Measurements from ENCODE around the gene ANKRD24. TPM values are rescaled to one million over a fixed set of nuclear protein-coding genes. Genes with fewer than 3 reads are reported as not detected.

ANKRD24 gene
- polyA plus RNA-seq, 1 donor from 2014 or later = 2.8 TPM

DNA sequence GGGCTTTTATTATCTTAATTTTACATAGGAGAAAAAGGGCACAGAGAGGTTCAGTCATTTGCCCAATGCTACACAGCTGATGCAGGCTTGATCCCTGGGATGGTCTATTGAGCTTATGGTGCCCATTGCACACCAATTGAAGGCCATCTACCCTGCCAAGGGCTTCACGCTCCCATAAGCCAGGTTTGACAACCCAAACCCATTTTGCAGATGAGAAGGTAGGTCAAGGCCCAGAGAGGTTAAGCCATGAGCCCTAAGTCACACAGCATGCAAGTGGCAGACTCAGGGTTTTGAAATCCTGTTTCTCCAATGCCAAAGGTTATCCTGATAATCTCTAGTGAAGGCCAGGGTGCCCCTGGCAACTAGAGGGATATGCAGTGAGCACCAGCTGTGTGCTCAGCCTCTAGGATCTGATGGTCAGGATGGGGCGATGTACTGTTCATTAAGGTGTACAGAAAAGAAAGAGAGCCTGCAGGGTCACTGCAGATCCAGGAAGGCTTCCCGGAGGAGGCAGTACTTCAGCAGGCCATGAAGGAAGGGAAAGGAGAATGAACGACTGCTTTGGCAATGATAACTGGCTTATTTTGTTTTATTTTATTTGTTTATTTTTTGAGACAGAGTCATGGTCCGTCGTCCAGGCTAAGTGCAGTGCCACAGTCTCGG is 20.9 kb upstream of the ANKRD24 start:
- H3K9me3 ChIP-seq (ENCODE audit: low read length) = no peaks in the 10 kb centered on the region
- H3K27ac ChIP-seq (ENCODE audit: low read length) = no peak overlapping the region
- no peaks in the 10 kb centered on the region for H3K36me3 ChIP-seq (ENCODE audit: insufficient read depth, low read length)
- no peaks in the 10 kb centered on the region for H3K27me3 ChIP-seq (ENCODE audit: insufficient read depth, low read depth, low read length)
- H3K4me2 ChIP-seq (ENCODE audit: low read length) = no peak overlapping the region
- H4K20me1 ChIP-seq (ENCODE audit: insufficient read depth) = no peaks in the 10 kb centered on the region
- no peaks in the 10 kb centered on the region for H3K9me2 ChIP-seq (ENCODE audit: insufficient read depth, low read length)
- TF ChIP-seq MXI1 (conservative IDR thresholded peaks at IDR 0.05; ENCODE audit: poor library complexity, severe bottlenecking) (no peak), EZH2 (IDR thresholded peaks at IDR 0.05; ENCODE audit: borderline replicate concordance, insufficient read depth, low read length, poor library complexity, severe bottlenecking) (no peak), RAD21 (conservative IDR thresholded peaks at IDR 0.05) (no peak)
- TF ChIP-seq, protein P1, sequence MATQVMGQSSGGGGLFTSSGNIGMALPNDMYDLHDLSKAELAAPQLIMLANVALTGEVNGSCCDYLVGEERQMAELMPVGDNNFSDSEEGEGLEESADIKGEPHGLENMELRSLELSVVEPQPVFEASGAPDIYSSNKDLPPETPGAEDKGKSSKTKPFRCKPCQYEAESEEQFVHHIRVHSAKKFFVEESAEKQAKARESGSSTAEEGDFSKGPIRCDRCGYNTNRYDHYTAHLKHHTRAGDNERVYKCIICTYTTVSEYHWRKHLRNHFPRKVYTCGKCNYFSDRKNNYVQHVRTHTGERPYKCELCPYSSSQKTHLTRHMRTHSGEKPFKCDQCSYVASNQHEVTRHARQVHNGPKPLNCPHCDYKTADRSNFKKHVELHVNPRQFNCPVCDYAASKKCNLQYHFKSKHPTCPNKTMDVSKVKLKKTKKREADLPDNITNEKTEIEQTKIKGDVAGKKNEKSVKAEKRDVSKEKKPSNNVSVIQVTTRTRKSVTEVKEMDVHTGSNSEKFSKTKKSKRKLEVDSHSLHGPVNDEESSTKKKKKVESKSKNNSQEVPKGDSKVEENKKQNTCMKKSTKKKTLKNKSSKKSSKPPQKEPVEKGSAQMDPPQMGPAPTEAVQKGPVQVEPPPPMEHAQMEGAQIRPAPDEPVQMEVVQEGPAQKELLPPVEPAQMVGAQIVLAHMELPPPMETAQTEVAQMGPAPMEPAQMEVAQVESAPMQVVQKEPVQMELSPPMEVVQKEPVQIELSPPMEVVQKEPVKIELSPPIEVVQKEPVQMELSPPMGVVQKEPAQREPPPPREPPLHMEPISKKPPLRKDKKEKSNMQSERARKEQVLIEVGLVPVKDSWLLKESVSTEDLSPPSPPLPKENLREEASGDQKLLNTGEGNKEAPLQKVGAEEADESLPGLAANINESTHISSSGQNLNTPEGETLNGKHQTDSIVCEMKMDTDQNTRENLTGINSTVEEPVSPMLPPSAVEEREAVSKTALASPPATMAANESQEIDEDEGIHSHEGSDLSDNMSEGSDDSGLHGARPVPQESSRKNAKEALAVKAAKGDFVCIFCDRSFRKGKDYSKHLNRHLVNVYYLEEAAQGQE (IDR thresholded peaks at IDR 0.05; ENCODE audit: borderline replicate concordance) = no peak
- no peak overlapping the region for H3K4me3 ChIP-seq (ENCODE audit: low read length)
- no peaks in the 10 kb centered on the region for H3F3A ChIP-seq (ENCODE audit: insufficient read depth, low read length, poor library complexity, severe bottlenecking)
- no peaks in the 10 kb centered on the region for H3K79me2 ChIP-seq (replicated peaks; ENCODE audit: insufficient read depth, low read length)
- no peak overlapping the region for H2AFZ ChIP-seq (ENCODE audit: low read depth, low read length)
- H3K9ac ChIP-seq (ENCODE audit: low read length) = no peak overlapping the region

DNA sequence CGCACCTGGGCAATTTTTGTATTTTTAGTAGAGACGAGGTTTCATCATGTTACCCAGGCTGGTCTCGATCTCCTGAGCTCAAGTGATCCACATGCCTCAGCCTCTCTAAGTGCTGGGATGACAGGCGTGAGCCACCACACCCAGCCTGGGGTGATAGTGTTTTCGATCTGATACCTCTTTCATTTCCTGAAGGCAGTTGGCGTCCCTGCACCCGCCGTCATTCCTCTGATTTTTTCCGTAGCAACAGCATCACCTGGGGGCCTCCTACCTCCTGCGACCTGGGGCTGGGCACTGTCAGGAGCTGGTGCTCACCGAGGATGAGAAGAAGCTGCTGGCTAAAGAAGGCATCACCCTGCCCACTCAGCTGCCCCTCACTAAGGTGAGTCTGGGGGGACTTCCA is 18.2 kb upstream of the ANKRD24 start:
- Histone ChIP-seq H3K36me3 (ENCODE audit: insufficient read depth, low read length) (no peaks in the 10 kb centered on the region), H3F3A (ENCODE audit: insufficient read depth, low read length, poor library complexity, severe bottlenecking) (no peaks in the 10 kb centered on the region), H3K79me2 (replicated peaks; ENCODE audit: insufficient read depth, low read length) (no peaks in the 10 kb centered on the region), H2AFZ (ENCODE audit: low read depth, low read length) (no peak overlapping the region), H3K9me3 (ENCODE audit: low read length) (no peaks in the 10 kb centered on the region), H3K4me3 (ENCODE audit: low read length) (no peak overlapping the region), H3K4me2 (ENCODE audit: low read length) (no peak overlapping the region), H3K9ac (ENCODE audit: low read length) (no peak overlapping the region), H4K20me1 (ENCODE audit: insufficient read depth) (no peaks in the 10 kb centered on the region), H3K27me3 (ENCODE audit: insufficient read depth, low read depth, low read length) (no peaks in the 10 kb centered on the region), H3K27ac (ENCODE audit: low read length) (no peak overlapping the region), H3K9me2 (ENCODE audit: insufficient read depth, low read length) (no peaks in the 10 kb centered on the region)
- TF ChIP-seq EP300 (conservative IDR thresholded peaks at IDR 0.05; ENCODE audit: poor library complexity, severe bottlenecking) = no peak
- no peak for TF ChIP-seq SMC3 (conservative IDR thresholded peaks at IDR 0.05; ENCODE audit: poor library complexity)

DNA sequence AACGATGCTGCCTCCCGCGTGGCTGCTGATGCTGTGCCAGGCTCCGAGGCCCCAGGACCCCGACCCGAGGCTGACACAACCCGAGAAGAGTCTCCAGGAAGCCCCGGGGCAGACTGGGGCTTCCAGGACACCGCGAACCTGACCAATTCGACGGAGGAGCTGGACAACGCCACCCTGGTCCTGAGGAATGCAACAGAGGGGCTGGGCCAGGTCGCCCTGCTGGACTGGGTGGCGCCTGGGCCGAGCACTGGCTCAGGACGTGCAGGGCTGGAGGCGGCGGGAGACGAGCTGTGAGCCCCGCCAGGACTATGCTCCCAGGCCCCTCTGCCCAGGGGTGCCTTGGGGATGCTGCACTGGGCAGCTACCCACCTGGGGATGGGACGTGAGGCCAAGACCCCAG is 10.8 kb upstream of the ANKRD24 start:
- Histone ChIP-seq H3K4me2 (ENCODE audit: low read length) (no peak overlapping the region), H2AFZ (ENCODE audit: low read depth, low read length) (no peak overlapping the region), H4K20me1 (ENCODE audit: insufficient read depth) (no peaks in the 10 kb centered on the region), H3K9me2 (ENCODE audit: insufficient read depth, low read length) (no peaks in the 10 kb centered on the region), H3K79me2 (replicated peaks; ENCODE audit: insufficient read depth, low read length) (no peaks in the 10 kb centered on the region), H3K9ac (ENCODE audit: low read length) (no peak overlapping the region), H3K27me3 (ENCODE audit: insufficient read depth, low read depth, low read length) (peaks cover 23% of the 10 kb centered on the region), H3K27ac (ENCODE audit: low read length) (no peak overlapping the region), H3K9me3 (ENCODE audit: low read length) (no peaks in the 10 kb centered on the region), H3K4me3 (ENCODE audit: low read length) (no peak overlapping the region), H3F3A (ENCODE audit: insufficient read depth, low read length, poor library complexity, severe bottlenecking) (no peaks in the 10 kb centered on the region), H3K36me3 (ENCODE audit: insufficient read depth, low read length) (no peaks in the 10 kb centered on the region)
- TF ChIP-seq MXI1 (conservative IDR thresholded peaks at IDR 0.05; ENCODE audit: poor library complexity, severe bottlenecking) = no peak
- no peak for TF ChIP-seq EZH2 (IDR thresholded peaks at IDR 0.05; ENCODE audit: borderline replicate concordance, insufficient read depth, low read length, poor library complexity, severe bottlenecking)
- no peak for TF ChIP-seq SMC3 (conservative IDR thresholded peaks at IDR 0.05; ENCODE audit: poor library complexity)
- no peak for TF ChIP-seq TAF1 (IDR thresholded peaks at IDR 0.05; ENCODE audit: low read depth)
- TF ChIP-seq, protein P2, sequence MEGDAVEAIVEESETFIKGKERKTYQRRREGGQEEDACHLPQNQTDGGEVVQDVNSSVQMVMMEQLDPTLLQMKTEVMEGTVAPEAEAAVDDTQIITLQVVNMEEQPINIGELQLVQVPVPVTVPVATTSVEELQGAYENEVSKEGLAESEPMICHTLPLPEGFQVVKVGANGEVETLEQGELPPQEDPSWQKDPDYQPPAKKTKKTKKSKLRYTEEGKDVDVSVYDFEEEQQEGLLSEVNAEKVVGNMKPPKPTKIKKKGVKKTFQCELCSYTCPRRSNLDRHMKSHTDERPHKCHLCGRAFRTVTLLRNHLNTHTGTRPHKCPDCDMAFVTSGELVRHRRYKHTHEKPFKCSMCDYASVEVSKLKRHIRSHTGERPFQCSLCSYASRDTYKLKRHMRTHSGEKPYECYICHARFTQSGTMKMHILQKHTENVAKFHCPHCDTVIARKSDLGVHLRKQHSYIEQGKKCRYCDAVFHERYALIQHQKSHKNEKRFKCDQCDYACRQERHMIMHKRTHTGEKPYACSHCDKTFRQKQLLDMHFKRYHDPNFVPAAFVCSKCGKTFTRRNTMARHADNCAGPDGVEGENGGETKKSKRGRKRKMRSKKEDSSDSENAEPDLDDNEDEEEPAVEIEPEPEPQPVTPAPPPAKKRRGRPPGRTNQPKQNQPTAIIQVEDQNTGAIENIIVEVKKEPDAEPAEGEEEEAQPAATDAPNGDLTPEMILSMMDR (IDR thresholded peaks at IDR 0.05; ENCODE audit: poor library complexity, severe bottlenecking) = no peak
- no peak for TF ChIP-seq RAD21 (conservative IDR thresholded peaks at IDR 0.05)
- TF ChIP-seq, protein P1 (IDR thresholded peaks at IDR 0.05; ENCODE audit: borderline replicate concordance) = no peak
- no peak for TF ChIP-seq EP300 (conservative IDR thresholded peaks at IDR 0.05; ENCODE audit: poor library complexity, severe bottlenecking)
- no peak for TF ChIP-seq POLR2AphosphoS5 (IDR thresholded peaks at IDR 0.05)
